Right kidney (tissue), 1 donor: ENCODE data around the gene S100A16.

Source experiments
- DNase-seq: peaks from one replicate; pipeline ENCODE4 v3.0.0-alpha.2; 2016

S100A16 gene

GRCh38 chr1:153616917-153617311 lies 4.0 kb upstream of the S100A16 start:
- no peak for DNase-seq

- DNase-seq: no peak
Measured at GRCh38 chr1:153616144-153616916, 3.4 kb upstream of the S100A16 start, which contains the start of gene S100A14. S100A14 (minus strand) TSS chr1:153616325; CDS start chr1:153615858, 467 bp downstream.

- no peak for DNase-seq
Measured at GRCh38 chr1:153615406-153615805, 2.5 kb upstream of the S100A16 start.

- DNase-seq: no peak
Measured at GRCh38 chr1:153614906-153615305, 2.0 kb upstream of the S100A16 start.

- DNase-seq: no peak
Measured at GRCh38 chr1:153614189-153614900, 1.4 kb upstream of the S100A16 start.

DNA sequence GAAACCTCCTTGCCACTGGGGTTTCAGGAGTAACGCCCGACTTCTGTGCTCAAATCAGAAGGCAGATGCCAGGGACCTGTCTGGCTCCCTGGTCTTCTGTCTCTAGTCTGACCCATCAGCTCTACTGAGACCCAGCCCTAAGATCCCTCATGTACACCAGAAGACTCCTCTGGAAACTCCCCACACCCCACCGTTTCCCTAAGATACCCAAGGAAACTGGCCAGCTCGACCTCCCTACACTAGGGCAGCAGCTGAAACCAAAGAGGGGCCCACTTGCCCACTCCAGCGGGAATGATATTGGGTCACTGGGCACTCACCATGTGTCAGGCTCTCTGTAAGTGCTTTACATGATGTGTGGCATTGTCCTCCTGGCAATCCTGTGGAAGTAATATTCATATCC lies 469 bp upstream of the S100A16 start:
- no peak for DNase-seq

GRCh38 chr1:153612111-153612754 lies 704 bp downstream of the S100A16 start:
- peak; percentile 71 for DNase-seq

- DNase-seq: no peak
Measured at GRCh38 chr1:153611356-153611755, 1.6 kb downstream of the S100A16 start.

DNA sequence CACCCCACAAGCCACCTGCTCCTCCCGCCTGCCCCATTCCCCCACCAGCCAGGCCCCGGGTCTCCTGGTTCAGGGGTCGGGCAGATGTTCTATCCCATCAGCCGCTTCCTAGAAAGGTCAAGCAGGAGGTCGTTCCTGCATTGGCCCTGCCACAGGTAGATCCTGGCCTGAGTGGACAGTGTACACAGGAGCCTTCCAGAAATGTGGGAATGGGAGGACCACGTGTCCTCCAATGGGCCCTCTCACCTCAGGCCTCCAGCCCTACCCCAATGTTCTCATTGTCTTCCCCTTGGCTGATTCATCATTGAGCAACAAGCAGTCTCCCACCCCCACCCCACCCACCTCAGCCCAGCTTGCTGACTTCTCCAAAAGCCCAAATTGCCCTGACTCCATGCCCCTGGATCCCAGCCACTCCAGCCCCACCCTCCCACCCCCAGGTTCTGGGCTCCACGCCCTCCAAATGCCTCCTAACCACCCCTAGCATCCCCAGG lies 2.1 kb downstream of the S100A16 start:
- no peak for DNase-seq

- DNase-seq: no peak
Measured at GRCh38 chr1:153610334-153610733, 2.6 kb downstream of the S100A16 start.

DNA sequence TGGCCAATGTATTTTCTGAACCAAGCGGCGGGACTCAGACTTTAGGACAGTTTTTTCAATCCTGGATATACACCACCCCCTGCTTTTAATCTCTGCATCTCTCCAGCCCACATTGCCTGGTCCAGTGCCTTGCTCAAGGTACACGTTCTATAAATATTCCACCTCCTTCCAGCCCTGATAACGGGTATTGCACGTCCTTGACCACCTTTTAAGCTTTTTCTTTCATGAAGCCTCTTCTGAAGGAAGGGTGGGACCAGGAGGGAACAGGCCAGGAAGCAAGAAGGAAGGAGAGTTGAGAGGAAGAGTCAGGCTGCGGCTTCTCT lies 3.4 kb downstream of the S100A16 start:
- DNase-seq: no peak

GRCh38 chr1:153608742-153609584 lies 4.0 kb downstream of the S100A16 start:
- DNase-seq: peak; percentile 64

DNA sequence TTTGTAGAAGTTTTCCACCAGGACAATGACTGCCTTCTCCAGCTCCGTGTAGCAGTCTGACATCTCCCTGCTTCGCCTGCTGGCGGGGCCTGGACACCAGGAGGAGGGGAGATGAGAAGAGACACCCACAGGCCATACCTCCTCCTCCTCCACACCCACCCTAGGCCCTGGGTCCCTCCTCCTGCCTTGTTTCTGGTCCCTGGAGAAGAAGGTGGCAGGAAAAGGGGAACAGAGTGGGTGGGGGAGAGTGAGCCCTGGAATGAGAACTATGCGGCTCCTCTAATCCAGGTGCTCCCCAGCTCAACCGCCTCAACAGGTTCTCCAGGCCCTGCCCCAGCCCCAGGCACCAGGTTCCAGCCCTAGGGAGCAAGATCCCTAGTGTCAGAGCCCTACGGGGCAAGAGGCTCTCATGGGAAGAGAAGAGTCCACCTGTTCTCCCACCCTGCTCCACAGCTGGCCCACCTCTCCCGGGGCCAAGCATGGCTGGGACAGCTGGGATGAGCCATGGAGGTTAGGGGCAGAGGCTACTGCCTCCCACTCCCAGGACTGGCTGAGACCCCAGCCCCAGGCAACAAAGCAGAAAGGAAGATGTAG lies 4.8 kb downstream of the S100A16 start:
- DNase-seq: no peak

DNA sequence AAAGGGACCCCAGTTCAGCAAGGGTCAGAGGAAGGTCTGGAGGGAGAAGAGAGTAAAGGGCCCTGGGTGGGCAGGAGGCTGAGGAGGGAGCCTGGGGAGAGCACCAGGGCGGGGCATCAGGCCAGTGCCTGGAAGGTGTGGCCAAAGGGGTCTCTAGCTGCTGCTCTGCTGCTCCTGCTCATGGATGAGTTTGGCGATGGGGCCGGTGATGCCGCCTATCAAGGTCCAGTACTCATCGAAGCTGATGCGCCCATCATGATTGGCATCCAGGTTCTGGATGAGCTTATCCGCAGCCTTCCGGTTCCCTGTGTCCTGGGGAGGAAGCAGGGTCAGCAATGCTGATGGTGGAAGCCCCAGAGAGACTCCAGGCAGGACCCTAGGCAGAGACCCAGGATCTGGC lies 5.6 kb downstream of the S100A16 start:
- no peak for DNase-seq

GRCh38 chr1:153606194-153606593 lies 6.7 kb downstream of the S100A16 start:
- no peak for DNase-seq

- DNase-seq: no peak
Measured at GRCh38 chr1:153602749-153603148, 10.2 kb downstream of the S100A16 start.

GRCh38 chr1:153599847-153600246 lies 13.1 kb downstream of the S100A16 start:
- DNase-seq: no peak

DNA sequence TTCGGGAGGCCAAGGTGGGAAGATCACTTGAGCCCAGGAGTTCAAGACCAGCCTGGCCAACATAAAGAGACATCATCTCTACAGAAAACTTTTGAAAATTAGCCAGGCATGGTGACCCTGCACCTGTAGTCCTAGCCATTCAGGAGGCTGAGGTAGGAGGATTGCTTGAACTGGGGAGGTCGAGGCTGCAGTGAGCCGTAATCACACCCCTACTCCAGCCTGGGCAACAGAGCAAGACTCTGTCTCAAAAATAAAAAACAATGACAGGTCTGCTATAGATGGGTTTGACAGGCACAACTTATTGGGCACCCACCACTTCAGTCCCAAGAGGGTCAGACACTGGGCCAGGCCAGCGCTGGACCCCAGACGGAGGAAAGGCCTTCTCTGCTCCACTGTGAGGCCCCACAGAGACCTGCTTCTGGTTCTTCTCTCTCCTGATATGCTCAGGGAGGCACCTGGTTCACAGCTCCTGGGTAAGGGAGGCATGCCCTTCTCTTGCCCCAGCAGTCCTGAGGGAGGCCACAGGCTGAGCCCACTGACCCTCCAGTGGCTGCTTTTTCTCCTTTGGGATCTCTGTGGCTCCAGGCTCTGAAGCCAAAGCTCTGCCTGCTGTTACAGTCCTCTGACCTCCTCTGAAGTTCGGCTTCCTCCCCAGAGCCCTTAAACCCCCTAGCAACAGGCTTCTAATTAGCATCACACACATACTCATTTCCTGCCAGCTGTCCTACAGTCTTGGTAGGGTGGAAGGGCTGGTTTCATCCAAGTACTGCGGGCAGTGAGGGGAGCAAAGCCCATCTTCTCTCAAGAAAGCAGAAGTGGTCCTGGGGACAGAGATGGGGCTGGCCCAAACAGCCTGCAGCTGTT lies 14.4 kb downstream of the S100A16 start:
- no peak for DNase-seq

DNA sequence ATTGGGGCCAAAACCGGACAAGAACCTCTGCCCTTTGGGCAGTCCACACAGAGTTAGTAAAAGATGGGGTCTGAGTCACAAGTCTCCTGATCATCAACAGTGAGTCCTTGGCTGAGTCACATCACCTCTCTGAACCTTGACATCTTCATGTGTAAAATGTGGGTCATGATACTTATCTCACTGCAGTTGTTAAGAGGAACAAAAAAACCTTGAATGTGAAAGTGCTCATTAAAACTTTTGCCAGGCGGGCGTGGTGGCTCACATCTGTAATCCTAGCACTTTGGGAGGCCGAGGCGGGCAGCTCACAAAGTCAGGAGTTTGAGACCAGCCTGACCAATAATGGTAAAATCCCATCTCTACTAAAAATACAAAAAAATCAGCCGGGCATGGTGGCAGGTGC lies 15.7 kb downstream of the S100A16 start:
- no peak for DNase-seq

- DNase-seq: no peak
Measured at GRCh38 chr1:153592748-153593147, 20.2 kb downstream of the S100A16 start.

DNA sequence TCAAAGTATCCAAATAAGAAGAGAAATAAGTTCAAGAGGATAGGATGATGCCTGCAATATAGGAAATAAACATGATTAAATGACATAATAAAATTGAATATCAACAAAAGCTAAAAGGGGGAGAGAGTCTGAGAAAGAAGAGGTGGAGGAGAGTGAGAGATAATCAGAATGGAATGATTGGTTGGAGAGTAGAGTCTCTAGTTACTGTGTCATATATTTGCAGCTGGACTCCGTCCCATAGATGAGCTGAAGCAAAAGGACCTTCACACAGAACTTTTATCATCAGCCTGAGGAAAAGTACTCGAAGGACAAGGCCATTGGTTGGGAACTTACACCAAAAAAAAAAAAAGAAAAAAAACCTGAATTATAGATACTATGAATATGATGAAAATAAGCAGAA lies 24.5 kb downstream of the S100A16 start:
- DNase-seq: no peak
